ENCODE measurements around the gene C17orf114.

DNA sequence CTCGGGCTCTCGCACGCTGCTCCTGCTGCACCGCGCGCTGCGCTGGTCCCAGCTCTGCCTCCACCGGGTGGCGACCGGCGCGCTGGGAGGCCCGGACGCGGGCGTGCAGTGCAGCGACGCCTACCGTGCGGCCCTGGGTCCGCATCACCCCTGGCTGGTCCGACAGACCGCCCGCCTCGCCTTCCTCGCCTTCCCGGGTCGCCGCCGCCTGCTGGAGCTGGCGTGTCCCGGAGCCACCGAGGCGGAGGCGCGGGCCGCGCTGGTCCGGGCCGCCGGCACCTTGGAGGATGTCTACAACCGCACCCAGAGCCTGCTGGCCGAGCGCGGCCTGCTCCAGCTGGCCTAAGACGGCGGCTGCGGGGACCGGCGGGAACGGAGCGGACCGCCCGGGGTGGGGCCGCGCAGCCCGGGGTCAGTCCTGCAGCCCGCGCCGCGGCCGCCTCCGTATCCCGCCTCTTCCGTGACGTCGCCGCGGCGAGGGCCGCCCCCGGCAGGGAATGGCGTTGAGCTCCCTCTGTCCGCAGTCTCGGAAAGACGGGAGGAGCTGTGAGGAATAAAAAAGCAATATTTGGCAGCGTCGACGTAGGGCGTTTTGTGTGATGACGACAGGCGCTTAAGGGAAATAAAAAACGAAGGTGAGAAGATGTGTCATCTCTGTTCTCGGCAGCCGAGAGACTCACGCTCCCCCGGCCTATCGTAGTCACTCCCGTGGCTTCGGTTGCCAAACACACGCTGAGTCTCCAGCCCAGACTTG lies 12.0 kb downstream of the C17orf114 start:
- TF ChIP-seq EZH2 (IDR thresholded peaks at IDR 0.05; ENCODE audit: insufficient read depth, low read length): no peak
- TF ChIP-seq, protein P1, sequence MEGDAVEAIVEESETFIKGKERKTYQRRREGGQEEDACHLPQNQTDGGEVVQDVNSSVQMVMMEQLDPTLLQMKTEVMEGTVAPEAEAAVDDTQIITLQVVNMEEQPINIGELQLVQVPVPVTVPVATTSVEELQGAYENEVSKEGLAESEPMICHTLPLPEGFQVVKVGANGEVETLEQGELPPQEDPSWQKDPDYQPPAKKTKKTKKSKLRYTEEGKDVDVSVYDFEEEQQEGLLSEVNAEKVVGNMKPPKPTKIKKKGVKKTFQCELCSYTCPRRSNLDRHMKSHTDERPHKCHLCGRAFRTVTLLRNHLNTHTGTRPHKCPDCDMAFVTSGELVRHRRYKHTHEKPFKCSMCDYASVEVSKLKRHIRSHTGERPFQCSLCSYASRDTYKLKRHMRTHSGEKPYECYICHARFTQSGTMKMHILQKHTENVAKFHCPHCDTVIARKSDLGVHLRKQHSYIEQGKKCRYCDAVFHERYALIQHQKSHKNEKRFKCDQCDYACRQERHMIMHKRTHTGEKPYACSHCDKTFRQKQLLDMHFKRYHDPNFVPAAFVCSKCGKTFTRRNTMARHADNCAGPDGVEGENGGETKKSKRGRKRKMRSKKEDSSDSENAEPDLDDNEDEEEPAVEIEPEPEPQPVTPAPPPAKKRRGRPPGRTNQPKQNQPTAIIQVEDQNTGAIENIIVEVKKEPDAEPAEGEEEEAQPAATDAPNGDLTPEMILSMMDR (IDR thresholded peaks at IDR 0.05; ENCODE audit: insufficient read depth, low read depth, low read length): peak; percentile 11

All from astrocyte (in vitro differentiated cells and primary cell).